Osteoblast (primary cell): ENCODE measurements around the gene PPP2R3B. TPM values are rescaled to one million over a fixed set of nuclear protein-coding genes. Genes with fewer than 3 reads are reported as not detected.

Experiments used
- DNase-seq: peaks from one replicate; pipeline ENCODE4 v3.0.0; 2011; ENCODE audit warnings: low spot score, mixed read lengths; ENCODE audit not compliant: insufficient read length; ENCODE audit errors: missing footprints
- H2AFZ ChIP-seq: 2 replicates; pipeline ENCODE4 v1.6.0; 2011; ENCODE audit warnings: mild to moderate bottlenecking, low read length
- H3K27ac ChIP-seq: 2 replicates; pipeline ENCODE4 v1.5.1; 2011; ENCODE audit warnings: mild to moderate bottlenecking, low read depth, low read length, moderate library complexity
- H3K27me3 ChIP-seq: 2 replicates; pipeline ENCODE4 v1.6.0; 2012; ENCODE audit warnings: mild to moderate bottlenecking, control low read depth, inconsistent platforms, low read length, moderate library complexity; ENCODE audit not compliant: insufficient read depth
- H3K36me3 ChIP-seq: 2 replicates; pipeline ENCODE4 v1.5.1; 2011; ENCODE audit warnings: mild to moderate bottlenecking, low read length, control low read depth, moderate library complexity; ENCODE audit not compliant: insufficient read depth
- H3K4me1 ChIP-seq: 2 replicates; pipeline ENCODE4 v1.5.1; 2011; ENCODE audit warnings: mild to moderate bottlenecking, low read length, control low read depth, moderate library complexity; ENCODE audit not compliant: insufficient read depth
- H3K4me2 ChIP-seq: 2 replicates; pipeline ENCODE4 v1.6.0; 2011; ENCODE audit warnings: mild to moderate bottlenecking, low read length; ENCODE audit not compliant: insufficient read depth
- H3K4me3 ChIP-seq: fragments of 200-600 bp; sonication (generic); 3 replicates; pipeline ENCODE4 v1.5.1; 2012; ENCODE audit warnings: mild to moderate bottlenecking, low read length, inconsistent platforms; ENCODE audit not compliant: insufficient read depth
- H3K79me2 ChIP-seq: 2 replicates; pipeline ENCODE4 v1.6.0; 2012; ENCODE audit warnings: mild to moderate bottlenecking, low read length, control low read depth, inconsistent platforms; ENCODE audit not compliant: insufficient read depth
- H3K9me3 ChIP-seq: 2 replicates; pipeline ENCODE4 v1.5.1; 2011; ENCODE audit warnings: low read depth, low read length, control low read depth
- H4K20me1 ChIP-seq: 2 replicates; pipeline ENCODE4 v1.6.0; 2012; ENCODE audit warnings: mild to moderate bottlenecking, low read length, control low read depth; ENCODE audit not compliant: insufficient read depth
- CTCF ChIP-seq: IDR thresholded peaks from 2 replicates; pipeline ENCODE4 v1.5.1; 2011; ENCODE audit warnings: mild to moderate bottlenecking, low read depth, low read length, moderate library complexity; ENCODE audit errors: extremely low read depth
- total RNA-seq: library from RNA; depleted of rRNA; stranded (reverse); fragments of >200 nt; gene quantifications from 2 replicates; pipeline ENCODE4 v1.2.3, GENCODE V29; 2012

Gene PPP2R3B
- total RNA-seq, 1 donor = 13.4 TPM

- Histone ChIP-seq H3K4me2 (no peak overlapping the region), H3K4me3 (no peak overlapping the region), H3K27me3 (no peaks in the 10 kb centered on the region), H3K4me1 (no peaks in the 10 kb centered on the region), H2AFZ (no peak overlapping the region), H3K9me3 (no peaks in the 10 kb centered on the region), H4K20me1 (no peaks in the 10 kb centered on the region), H3K27ac (no peak overlapping the region), H3K36me3 (no peaks in the 10 kb centered on the region), H3K79me2 (no peaks in the 10 kb centered on the region)
- DNase-seq = no peak
- no peak for TF ChIP-seq CTCF
Observed at GRCh38 chrX:340641-341423, 45.9 kb downstream of the PPP2R3B start.

- no peak for DNase-seq
- no peaks in the 10 kb centered on the region for H3K9me3 ChIP-seq
- H3K4me1 ChIP-seq = no peaks in the 10 kb centered on the region
- H4K20me1 ChIP-seq = no peaks in the 10 kb centered on the region
- no peak overlapping the region for H3K4me3 ChIP-seq
- no peaks in the 10 kb centered on the region for H3K79me2 ChIP-seq
- H3K27ac ChIP-seq = no peak overlapping the region
- no peak overlapping the region for H3K4me2 ChIP-seq
- no peak for TF ChIP-seq CTCF
- H2AFZ ChIP-seq = no peak overlapping the region
- no peaks in the 10 kb centered on the region for H3K36me3 ChIP-seq
- no peaks in the 10 kb centered on the region for H3K27me3 ChIP-seq
Observed at GRCh38 chrX:340121-340520, 46.6 kb downstream of the PPP2R3B start.

- Histone ChIP-seq H3K36me3 (no peaks in the 10 kb centered on the region), H3K4me1 (no peaks in the 10 kb centered on the region), H3K27ac (no peak overlapping the region), H2AFZ (no peak overlapping the region), H3K4me3 (no peak overlapping the region), H4K20me1 (no peaks in the 10 kb centered on the region), H3K27me3 (no peaks in the 10 kb centered on the region), H3K4me2 (no peak overlapping the region), H3K9me3 (no peaks in the 10 kb centered on the region), H3K79me2 (no peaks in the 10 kb centered on the region)
- TF ChIP-seq CTCF = no peak
- no peak for DNase-seq
Observed at GRCh38 chrX:338836-339400, 47.8 kb downstream of the PPP2R3B start.

GRCh38 chrX:338281-338835 lies 48.3 kb downstream of the PPP2R3B start:
- Histone ChIP-seq H3K79me2 (no peaks in the 10 kb centered on the region), H4K20me1 (no peaks in the 10 kb centered on the region), H3K4me2 (no peak overlapping the region), H3K4me3 (no peak overlapping the region), H3K27me3 (no peaks in the 10 kb centered on the region), H3K36me3 (no peaks in the 10 kb centered on the region), H3K9me3 (no peaks in the 10 kb centered on the region), H2AFZ (no peak overlapping the region), H3K4me1 (no peaks in the 10 kb centered on the region), H3K27ac (no peak overlapping the region)
- DNase-seq = no peak
- TF ChIP-seq CTCF = no peak
